Germinal center (tissue), 1 donor: ENCODE measurements around the gene FANCI.

Experiments used
- DNase-seq: peaks from one replicate; pipeline ENCODE4 v3.0.0; 2012; ENCODE audit warnings: mixed read lengths, low spot score

The FANCI gene

DNA sequence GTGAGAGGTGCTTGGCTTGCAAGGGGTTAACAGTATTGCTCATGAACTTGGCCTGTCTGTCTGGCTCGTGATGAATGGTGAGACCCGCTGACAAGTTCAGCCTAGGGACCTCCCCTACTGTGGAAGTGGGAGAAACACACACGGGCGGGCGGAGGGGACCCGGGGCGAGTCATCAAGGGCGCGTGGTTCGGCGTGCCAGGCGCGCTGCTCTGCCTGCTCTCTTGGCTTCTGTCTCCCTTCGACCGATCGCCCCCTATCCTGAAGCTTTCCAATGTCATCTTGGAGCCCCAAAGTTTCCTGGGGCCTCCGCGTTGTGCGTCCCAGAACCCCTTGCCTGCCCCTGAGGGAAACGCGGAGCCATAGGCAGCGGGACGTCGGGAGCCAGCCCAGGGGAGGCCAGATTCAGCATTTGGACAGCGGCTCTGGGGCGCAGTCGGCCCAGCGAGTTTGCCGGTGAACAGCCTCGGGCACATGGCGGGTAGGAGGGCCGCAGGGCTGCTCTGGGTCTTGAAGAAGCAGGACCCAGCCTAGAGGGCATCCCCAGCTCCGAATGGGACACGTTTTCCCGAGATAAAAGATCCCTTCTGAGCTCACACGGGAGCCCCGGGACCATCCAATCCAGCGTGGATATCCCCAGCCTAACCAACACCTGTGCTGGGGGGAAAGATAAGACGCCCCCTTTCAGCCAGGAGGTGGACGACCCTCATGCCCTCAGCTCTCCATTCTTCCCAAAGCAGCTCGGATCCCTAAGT lies 117.8 kb downstream of the FANCI start:
- peak; percentile 82 for DNase-seq

DNA sequence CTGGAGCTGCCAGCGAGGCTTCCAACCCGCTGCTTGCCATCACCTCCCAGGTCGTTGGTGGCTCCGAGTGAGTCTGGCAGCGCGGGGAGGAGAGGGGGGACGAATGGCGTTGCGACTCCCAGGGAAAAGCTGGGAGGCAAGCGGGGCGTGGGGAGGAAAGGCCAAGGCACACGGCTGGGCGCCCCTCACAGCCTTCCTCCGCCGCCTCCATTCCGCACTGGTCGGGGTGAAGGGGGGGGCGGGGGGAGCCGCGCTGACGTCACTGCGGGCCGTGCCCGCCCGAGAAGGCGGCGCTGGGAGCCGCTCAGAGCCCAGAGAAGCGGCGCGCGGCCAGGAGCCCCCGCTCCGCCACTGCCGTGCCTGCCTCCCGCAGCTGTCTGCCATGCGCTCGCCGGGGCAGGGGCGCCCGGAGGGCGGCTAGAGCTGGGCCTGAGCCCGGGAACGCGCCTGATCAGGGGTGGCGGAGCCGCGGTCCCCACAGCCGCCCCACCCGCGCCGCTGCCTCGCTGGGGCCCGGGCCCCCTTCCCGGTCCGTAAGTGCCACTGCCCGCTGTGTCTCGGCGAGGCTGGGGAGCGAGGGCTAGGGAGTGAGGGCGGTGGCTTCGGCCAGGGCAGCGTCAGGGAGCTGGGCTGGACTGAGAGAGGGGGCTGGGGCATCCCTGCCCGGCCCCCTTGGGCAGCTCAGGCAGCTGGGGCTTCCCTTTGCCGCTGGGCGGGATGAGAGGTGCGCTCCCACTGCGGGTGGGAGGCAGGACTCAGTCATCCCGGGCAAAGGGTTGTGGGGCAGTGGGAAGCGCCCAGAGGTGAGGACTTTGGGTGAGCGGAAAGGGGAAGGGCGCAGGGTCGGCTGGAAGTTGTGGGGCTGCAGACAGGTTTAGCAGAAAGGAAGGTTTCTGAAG lies 118.7 kb downstream of the FANCI start:
- no peak for DNase-seq

DNA sequence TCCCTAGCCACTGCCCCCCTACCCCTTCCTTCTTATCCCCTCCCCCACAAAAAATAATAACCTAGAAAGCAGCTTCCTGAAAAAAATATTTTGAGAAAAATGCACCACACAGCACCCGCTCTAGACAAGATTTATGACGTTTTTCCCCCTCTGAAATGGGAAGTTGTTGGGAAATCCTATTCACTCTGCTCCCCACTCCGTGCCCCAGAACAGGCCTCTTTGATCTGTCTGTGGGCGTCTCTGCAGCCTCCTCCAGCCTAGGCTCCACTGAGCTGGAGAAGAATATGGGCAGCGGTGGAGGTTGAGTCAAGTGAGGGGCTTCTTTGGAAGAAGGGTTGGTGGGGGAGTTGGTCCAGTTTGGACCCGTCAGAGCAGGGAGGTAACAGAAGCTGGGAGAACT lies 119.4 kb downstream of the FANCI start:
- DNase-seq = no peak

DNA sequence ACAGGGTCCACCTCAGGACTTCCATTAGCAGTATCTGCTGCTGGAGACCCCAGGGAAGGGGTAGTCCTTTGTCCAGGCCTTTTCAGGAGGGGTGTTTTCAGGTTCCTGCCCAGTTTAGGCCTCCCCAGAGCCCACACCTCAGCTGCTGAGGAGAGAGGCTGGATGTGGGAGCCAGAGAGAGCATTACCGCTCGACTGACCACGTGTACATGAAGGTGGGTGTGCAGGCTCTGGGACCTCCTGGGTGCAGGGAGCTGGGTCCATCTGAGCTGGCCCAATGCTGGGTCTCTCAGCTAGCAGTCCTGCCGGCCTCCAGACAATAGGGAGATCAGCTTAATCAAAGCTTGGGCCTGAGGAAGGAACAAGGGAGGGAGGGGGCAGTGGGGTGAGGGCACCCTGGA lies 120.0 kb downstream of the FANCI start:
- no peak for DNase-seq

DNA sequence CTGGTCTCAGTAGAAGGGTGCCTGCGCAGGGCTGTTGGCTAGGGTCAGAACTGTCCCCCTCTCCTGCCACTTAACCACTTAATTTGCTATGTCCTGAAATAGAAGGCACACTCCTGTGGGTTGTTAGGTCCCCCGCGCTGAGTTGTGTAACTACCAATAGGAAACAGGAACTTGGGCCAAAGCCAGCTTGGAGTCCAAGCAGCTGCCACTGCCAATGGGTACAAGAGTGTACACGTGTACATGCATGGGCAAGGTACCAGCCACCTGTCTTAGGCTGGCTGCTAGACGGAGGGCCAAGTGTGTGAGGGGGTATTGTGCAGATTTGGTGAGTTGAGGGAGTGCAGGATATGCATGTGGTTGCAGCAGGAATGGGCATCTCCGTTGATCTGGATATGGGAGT lies 120.6 kb downstream of the FANCI start:
- DNase-seq = no peak

DNA sequence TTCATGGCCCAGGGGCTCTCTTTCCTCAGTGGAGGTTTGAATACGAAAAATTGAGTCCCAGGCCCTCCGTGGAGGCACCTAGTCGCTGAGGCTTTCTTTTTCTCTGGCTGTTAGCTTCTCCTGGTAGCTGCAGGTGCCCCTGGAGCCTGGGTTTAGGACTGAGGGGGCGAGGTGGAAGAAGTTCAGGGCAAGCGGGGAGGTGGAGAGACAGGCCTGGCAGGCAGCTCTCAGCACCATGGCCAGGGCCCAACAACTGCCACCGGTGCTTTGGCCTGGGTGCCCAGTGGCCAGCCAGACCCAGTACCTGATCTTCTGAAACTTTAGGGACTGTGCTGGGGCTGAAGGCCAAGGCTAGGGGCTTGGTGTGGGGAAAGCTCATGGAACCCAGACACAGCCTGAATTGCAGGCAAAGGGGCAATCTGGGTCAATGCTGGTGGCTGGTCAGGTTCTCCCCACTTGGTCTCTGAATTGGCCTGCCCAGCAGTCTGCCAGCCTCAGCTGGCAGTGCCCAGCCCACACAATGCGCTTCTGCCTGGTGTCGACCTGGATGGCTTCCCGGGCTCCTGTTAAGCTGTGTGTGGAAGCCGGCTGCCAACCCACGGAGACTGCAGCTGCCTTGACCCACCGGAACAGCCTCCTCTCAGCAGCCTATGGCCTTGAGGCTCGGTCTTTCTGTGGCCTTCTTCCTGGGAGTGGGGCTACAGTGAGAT lies 121.1 kb downstream of the FANCI start:
- no peak for DNase-seq

DNA sequence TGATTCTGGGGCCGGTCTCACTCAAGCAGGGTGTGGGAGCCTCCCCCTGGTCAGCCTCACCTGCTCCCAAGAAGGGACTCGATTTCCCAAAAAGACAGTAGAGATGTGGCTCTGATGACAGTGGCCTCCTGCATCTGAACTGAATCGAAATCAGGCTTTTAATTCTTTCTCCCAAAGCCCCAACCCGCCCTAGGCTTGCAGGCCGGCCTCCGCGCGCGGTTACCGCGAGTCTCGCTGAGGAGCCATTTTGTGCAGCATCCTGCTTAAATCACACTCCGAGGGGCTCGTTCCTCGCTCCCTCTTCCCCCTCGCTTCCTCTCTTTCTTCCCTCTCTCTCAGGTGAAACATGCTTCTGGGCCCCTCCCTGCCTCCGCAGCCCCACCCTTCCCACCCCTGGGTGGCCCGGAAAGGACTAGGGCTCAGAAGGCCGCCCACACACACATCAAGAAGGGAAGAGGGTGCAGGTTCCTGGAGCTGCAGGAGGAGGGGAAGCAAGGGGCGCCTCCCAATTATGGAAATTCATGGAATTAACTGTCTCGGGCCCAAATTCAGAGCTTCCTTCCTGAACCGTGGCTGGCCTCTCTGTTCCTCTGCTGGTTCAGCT lies 121.8 kb downstream of the FANCI start:
- DNase-seq = no peak
